Measurements from ENCODE around the gene MTMR3. TPM values are rescaled to one million over a fixed set of nuclear protein-coding genes. Genes with fewer than 3 reads are reported as not detected.

The MTMR3 gene
- total RNA-seq, 1 donor from 2014 or later, result 41.0 TPM

- H3K4me2 ChIP-seq (ENCODE audit: low read length), result peak overlapping the region; percentile 76
These were observed 29.8 kb downstream of the MTMR3 start for GRCh38 chr22:29912605-29913398.

GRCh38 chr22:29914165-29914564, 31.2 kb downstream of the MTMR3 start:
- H3K36me3 Mint-ChIP-seq (ENCODE audit: low read depth, unreplicated experiment), result no peaks in the 10 kb centered on the region
- H3K9ac ChIP-seq (ENCODE audit: low read length), result peak overlapping the region; percentile 64
- peak overlapping the region; percentile 9 for H3K4me3 Mint-ChIP-seq (ENCODE audit: unreplicated experiment)
- no peak overlapping the region for H2AFZ ChIP-seq (ENCODE audit: low read depth, low read length)
- TF ChIP-seq CTCF (IDR thresholded peaks at IDR 0.05; ENCODE audit: insufficient read depth, low read depth, low read length) (no peak), EZH2 (IDR thresholded peaks at IDR 0.05; ENCODE audit: insufficient read depth, low read length) (no peak)
- H3K27ac ChIP-seq (ENCODE audit: low read depth, low read length), result peak overlapping the region; percentile 89
- H3K4me1 Mint-ChIP-seq (ENCODE audit: low read depth, unreplicated experiment), result peaks cover 48% of the 10 kb centered on the region
- no peaks in the 10 kb centered on the region for H3K36me3 ChIP-seq (ENCODE audit: insufficient read depth, low read length)
- H3K27ac Mint-ChIP-seq (ENCODE audit: unreplicated experiment), result peak overlapping the region; percentile 96
- H3K9me3 Mint-ChIP-seq (ENCODE audit: unreplicated experiment), result no peaks in the 10 kb centered on the region
- peaks cover 31% of the 10 kb centered on the region for H4K20me1 ChIP-seq (ENCODE audit: insufficient read depth, low read length)
- peaks cover 86% of the 10 kb centered on the region for H3K79me2 ChIP-seq (ENCODE audit: insufficient read depth, low read length)
- H3K9me3 ChIP-seq (ENCODE audit: insufficient read depth, low read depth, low read length), result no peaks in the 10 kb centered on the region
- no peaks in the 10 kb centered on the region for H3K27me3 ChIP-seq (ENCODE audit: insufficient read depth, low read length)
- no peaks in the 10 kb centered on the region for H3K27me3 Mint-ChIP-seq (ENCODE audit: low read depth, unreplicated experiment)
- DNase-seq (ENCODE audit: low read depth) (peak; percentile 88), FAIRE-seq (peak; percentile 90)
- peaks cover 29% of the 10 kb centered on the region for H3K4me1 ChIP-seq (ENCODE audit: insufficient read depth, low read length)
- H3K4me2 ChIP-seq (ENCODE audit: low read length), result peak overlapping the region; percentile 76
- H3K4me3 ChIP-seq (ENCODE audit: insufficient read depth, low read depth, low read length), result no peak overlapping the region

More at GRCh38 chr22:29912605-29913398, 29.8 kb downstream of the MTMR3 start:
- DNase-seq (ENCODE audit: low read depth) (peak; percentile 97), FAIRE-seq (peak; percentile 82)
- H3K4me1 ChIP-seq (ENCODE audit: insufficient read depth, low read length), result peaks cover 34% of the 10 kb centered on the region
- no peaks in the 10 kb centered on the region for H3K27me3 Mint-ChIP-seq (ENCODE audit: low read depth, unreplicated experiment)
- no peak for TF ChIP-seq EZH2 (IDR thresholded peaks at IDR 0.05; ENCODE audit: insufficient read depth, low read length)
- no peak for TF ChIP-seq CTCF (IDR thresholded peaks at IDR 0.05; ENCODE audit: insufficient read depth, low read depth, low read length)
- no peaks in the 10 kb centered on the region for H3K9me3 Mint-ChIP-seq (ENCODE audit: unreplicated experiment)
- no peaks in the 10 kb centered on the region for H3K9me3 ChIP-seq (ENCODE audit: insufficient read depth, low read depth, low read length)
- H3K27ac ChIP-seq (ENCODE audit: low read depth, low read length), result peak overlapping the region; percentile 89
- H3K9ac ChIP-seq (ENCODE audit: low read length), result peak overlapping the region; percentile 64
- no peaks in the 10 kb centered on the region for H3K27me3 ChIP-seq (ENCODE audit: insufficient read depth, low read length)
- H3K36me3 Mint-ChIP-seq (ENCODE audit: low read depth, unreplicated experiment), result no peaks in the 10 kb centered on the region
- H3K27ac Mint-ChIP-seq (ENCODE audit: unreplicated experiment), result peak overlapping the region; percentile 70
- no peak overlapping the region for H2AFZ ChIP-seq (ENCODE audit: low read depth, low read length)
- H3K4me3 ChIP-seq (ENCODE audit: insufficient read depth, low read depth, low read length), result no peak overlapping the region
- H4K20me1 ChIP-seq (ENCODE audit: insufficient read depth, low read length), result peaks cover 38% of the 10 kb centered on the region
- peaks cover 57% of the 10 kb centered on the region for H3K4me1 Mint-ChIP-seq (ENCODE audit: low read depth, unreplicated experiment)
- H3K79me2 ChIP-seq (ENCODE audit: insufficient read depth, low read length), result peaks cover 84% of the 10 kb centered on the region
- peak overlapping the region; percentile 28 for H3K4me3 Mint-ChIP-seq (ENCODE audit: unreplicated experiment)
- no peaks in the 10 kb centered on the region for H3K36me3 ChIP-seq (ENCODE audit: insufficient read depth, low read length)
